IMR-90 (cell line): ENCODE measurements around the gene MUCL3.

ENCODE experiments used
- CTCF ChIP-seq: conservative IDR thresholded peaks from 2 replicates; pipeline ENCODE4 v1.5.1; 2012; ENCODE audit warnings: mild to moderate bottlenecking, low read depth, low read length, improper control_type of control experiment
- FOS ChIP-seq: fragments of 150-350 bp; IDR thresholded peaks from 2 replicates; pipeline ENCODE4 v1.6.1; 2016; ENCODE audit warnings: low read depth, low read length
- MAFK ChIP-seq: IDR thresholded peaks from 2 replicates; pipeline ENCODE4 v1.6.1; 2012; ENCODE audit warnings: low read depth, low read length, improper control_type of control experiment
- POLR2A ChIP-seq: IDR thresholded peaks from 2 replicates; pipeline ENCODE4 v1.6.1; 2012; ENCODE audit warnings: mild to moderate bottlenecking, low read depth, low read length
- RAD21 ChIP-seq: IDR thresholded peaks from 2 replicates; pipeline ENCODE4 v1.6.1; 2012; ENCODE audit warnings: low read length, improper control_type of control experiment

GRCh38 chr6:30957716-30958115 is 16.9 kb downstream of the MUCL3 start:
- TF ChIP-seq POLR2A (no peak), CTCF (no peak), MAFK (no peak), RAD21 (no peak), FOS (no peak)
